ENCODE results near the gene AREL1. TPM values are rescaled to one million over a fixed set of nuclear protein-coding genes. Genes with fewer than 3 reads are reported as not detected.

The AREL1 gene
- total RNA-seq, 1 experiment from 2014 or later = 44.7 TPM

DNA sequence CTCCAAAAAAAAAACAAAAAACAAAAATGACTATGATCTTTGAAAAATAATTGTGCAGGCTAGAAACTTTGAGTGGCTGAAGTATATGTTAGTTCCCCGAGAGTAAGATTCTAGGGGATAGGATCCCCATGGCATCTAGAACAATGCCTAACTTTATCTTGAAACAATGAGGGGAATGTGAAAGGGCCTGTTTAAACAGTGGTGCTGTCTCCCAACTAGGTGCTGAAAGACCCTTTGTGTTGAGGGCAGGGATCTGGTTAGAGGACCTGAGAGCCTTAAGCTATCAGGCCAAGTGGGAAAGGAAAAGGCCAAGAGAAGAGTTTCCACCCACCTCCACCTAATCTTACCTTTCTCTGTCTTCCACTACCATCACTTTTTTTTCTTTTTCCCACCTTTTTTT lies 43.4 kb upstream of the AREL1 start:
- ChIA-PET POLR2A (no interaction called here), CTCF (no interaction called here)
- ATAC-seq = no peak

GRCh38 chr14:74754899-74755298 lies 42.0 kb upstream of the AREL1 start:
- in situ Hi-C loops (cut with HindIII; ENCODE audit: low pct_unique_long_range_greater_than_20kb, low sequenced_read_pairs) (no loop called here), intact Hi-C loops (cut with micrococcal nuclease; ENCODE audit: unreplicated experiment) (no loop called here)

More for the DNA sequence above, 43.4 kb upstream of the AREL1 start:
- Histone ChIP-seq H3K36me3 (ENCODE audit: control insufficient read depth, insufficient read depth, low read length) (no peaks in the 10 kb centered on the region), H3K4me1 (ENCODE audit: control insufficient read depth, insufficient read depth, low read length) (no peaks in the 10 kb centered on the region), H3K27ac (ENCODE audit: low read length) (no peak overlapping the region), H3K27me3 (ENCODE audit: control insufficient read depth, insufficient read depth, low read length) (no peaks in the 10 kb centered on the region), H3K9me3 (ENCODE audit: control insufficient read depth, insufficient read depth, low read depth, low read length) (no peaks in the 10 kb centered on the region; the same call in 1 of the 2 replicates), H3K4me3 (ENCODE audit: low read depth in 2 of 2, low read length in 2 of 2) (no peak overlapping the region)
- in situ Hi-C loops (cut with HindIII; ENCODE audit: low pct_unique_long_range_greater_than_20kb, low sequenced_read_pairs) (no loop called here), intact Hi-C loops (cut with micrococcal nuclease; ENCODE audit: unreplicated experiment) (no loop called here)
- DNase-seq (ENCODE audit: low read depth, low spot score) = no peak
- BruUV-seq (replicated peaks) = no TSS peak
- TF ChIP-seq TCF7L2 (IDR thresholded peaks at IDR 0.05; ENCODE audit: low read depth, low read length) (no peak), SIN3A (IDR thresholded peaks at IDR 0.05; ENCODE audit: borderline replicate concordance, insufficient read depth, low read depth, low read length) (no peak), CTCF (IDR thresholded peaks at IDR 0.05) (no peak), REST (IDR thresholded peaks at IDR 0.05; ENCODE audit: insufficient read depth in 1 of 2, low read depth in 2 of 2, low read length in 1 of 2) (peak in 1 of 2 experiments; percentile 26; a peak in 1 of 4 replicates), POLR2AphosphoS5 (IDR thresholded peaks at IDR 0.05; ENCODE audit: low read depth, low read length) (no peak)

More at GRCh38 chr14:74754899-74755298, 42.0 kb upstream of the AREL1 start:
- Histone ChIP-seq H3K4me1 (ENCODE audit: control insufficient read depth, insufficient read depth, low read length) (no peaks in the 10 kb centered on the region), H3K27me3 (ENCODE audit: control insufficient read depth, insufficient read depth, low read length) (no peaks in the 10 kb centered on the region), H3K4me3 (ENCODE audit: low read depth in 2 of 2, low read length in 2 of 2) (no peak overlapping the region), H3K9me3 (ENCODE audit: control insufficient read depth, insufficient read depth, low read depth, low read length) (no peaks in the 10 kb centered on the region; the same call in 1 of the 2 replicates), H3K27ac (ENCODE audit: low read length) (no peak overlapping the region), H3K36me3 (ENCODE audit: control insufficient read depth, insufficient read depth, low read length) (no peaks in the 10 kb centered on the region)
- TF ChIP-seq CTCF (IDR thresholded peaks at IDR 0.05) (no peak), REST (IDR thresholded peaks at IDR 0.05; ENCODE audit: insufficient read depth in 1 of 2, low read depth in 2 of 2, low read length in 1 of 2) (no peak), POLR2AphosphoS5 (IDR thresholded peaks at IDR 0.05; ENCODE audit: low read depth, low read length) (no peak), SIN3A (IDR thresholded peaks at IDR 0.05; ENCODE audit: borderline replicate concordance, insufficient read depth, low read depth, low read length) (no peak), TCF7L2 (IDR thresholded peaks at IDR 0.05; ENCODE audit: low read depth, low read length) (no peak)
- ChIA-PET POLR2A (no interaction called here), CTCF (no interaction called here)
- no TSS peak for BruUV-seq (replicated peaks)
- DNase-seq (ENCODE audit: low read depth, low spot score) (no peak), ATAC-seq (no peak)
